NOMO-1 (cell line): Measurements from ENCODE around the gene MVD.
"Not testable (repeated sequence)": the region's sequence is repeated elsewhere in the genome, so short reads cannot be mapped to it uniquely, and the experiment has no call there.

Experiments
- DNase-seq, 2 experiments: peaks; one replicate each; lab custom pipeline; 2025; ENCODE audit not compliant: unreplicated experiment in 2 of 2; lab: John Stamatoyannopoulos, UW

Gene MVD

DNA sequence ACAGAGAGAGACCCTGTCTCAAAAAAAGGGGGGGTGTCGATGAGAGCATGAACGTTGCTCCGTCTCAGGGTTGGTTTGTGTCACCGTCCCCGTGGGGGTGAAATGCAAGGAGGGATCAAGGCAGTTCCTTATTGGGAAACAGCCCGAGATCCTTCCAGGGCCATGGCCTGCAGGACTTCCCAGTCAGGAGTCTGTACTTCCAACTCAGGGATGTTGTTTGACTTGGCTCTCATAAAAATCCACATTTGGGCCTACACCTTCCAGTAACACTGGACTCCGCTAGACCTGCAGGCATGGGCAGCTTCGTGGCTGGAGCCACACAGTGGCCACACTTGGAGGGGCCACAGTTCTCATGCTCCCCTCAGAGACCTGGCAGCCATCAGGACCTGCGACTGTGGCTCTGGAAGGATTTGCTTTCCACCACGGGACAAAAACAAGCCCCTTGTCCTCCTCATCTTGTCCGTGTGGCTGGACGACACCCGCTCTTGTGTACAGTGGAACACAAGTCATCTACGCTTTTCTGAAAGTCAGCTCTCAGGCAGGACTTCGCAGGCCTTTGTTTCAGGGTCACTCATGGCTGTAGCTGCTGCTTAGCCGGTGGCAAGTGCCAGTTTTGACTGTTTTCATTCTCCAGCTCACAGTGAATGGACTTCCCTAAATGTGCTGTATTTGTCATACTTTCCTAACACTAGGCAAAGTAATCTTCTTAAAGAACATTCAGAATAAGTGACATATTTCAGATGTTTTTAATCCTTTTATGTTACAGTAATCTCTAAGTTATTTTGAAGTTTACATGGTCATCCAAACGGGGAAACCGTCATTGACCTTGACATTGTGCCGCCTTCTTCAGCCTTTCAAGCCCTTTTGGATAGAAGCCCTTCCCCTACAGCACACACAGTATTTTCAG, 48.7 kb downstream of the MVD start:
- no peak for DNase-seq

DNA sequence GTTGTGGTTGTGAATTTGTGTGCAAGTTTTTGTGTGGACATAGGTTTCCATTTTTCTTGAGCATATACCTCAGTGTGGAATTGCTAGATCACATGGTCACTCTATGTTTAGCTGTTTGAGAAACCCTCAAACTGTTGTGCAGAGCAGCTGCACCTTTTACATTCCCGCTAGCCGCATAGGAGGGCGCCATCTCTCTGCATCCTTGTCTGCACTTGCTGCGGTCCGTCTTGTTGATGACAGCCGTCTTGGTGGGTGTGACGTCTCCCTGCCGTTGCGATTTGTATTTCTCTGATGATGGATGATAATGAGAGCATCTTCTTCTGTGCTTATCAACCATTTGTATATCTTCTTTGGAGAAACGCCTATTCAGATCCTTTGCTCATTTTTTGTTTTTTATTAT, 49.6 kb downstream of the MVD start:
- no peak for DNase-seq

DNA sequence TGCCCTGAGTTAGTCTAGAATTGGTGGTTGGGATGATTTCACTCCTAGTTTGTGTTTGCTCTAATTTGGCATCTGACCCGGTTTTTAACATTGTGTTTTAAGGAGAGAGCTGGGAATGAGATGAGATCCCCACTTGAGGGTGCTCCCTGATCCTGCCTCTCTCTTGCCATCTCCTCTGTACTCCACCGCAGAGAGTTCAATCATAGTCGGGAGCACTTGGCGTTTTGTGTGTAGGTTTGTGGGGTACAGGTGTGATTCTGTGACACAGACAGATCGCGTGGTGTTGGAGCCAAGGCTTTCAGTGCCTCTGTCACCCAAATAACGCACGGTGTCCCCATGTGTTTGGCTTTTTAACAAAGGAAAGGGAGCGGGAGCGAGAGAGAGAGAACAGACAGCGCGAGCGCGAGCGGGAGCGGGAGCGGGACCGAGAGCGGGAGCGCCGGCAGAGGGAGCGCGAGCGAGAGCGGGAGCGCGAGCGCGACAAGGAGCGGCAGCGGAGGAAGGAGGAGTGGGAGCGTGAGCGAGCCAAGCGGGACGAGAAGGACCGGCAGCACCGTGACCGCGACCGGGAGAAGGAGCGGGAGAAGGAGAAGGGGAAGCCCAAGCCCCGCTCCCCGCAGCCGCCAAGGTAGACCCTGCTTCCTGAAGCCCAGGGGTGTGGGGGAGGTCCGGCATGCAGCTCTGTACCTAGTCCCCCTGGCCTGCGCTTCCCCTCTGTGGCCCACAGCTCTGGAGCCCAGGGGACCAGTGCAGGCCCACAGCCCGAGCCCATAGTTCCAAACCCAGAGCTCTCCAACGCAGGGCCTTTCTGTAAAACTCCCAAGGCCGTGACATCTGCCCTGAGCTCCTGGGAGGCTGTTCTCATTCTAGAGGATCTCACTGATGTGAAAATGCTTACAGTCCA, 51.7 kb downstream of the MVD start:
- no peak for DNase-seq

DNA sequence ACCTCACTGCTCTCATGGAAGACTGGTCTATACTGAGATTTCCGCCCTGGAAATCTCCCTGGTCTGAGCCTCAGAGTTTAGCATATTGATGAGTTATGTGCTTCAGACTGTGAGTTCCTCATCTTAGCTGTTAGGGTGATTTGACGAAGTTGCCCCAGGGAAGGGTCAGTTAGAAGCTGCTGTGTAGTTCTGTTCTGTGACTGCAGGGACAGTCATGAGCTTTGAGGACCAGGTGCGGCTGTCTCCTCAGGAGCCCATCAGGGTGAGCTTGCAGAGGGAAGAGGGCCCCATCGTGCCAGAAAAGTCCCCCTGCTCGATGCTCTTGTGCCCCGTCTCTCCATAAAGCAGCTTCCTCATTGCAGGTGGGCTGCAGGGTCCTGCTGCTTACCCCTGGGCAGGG, 52.8 kb downstream of the MVD start:
- no peak for DNase-seq

DNA sequence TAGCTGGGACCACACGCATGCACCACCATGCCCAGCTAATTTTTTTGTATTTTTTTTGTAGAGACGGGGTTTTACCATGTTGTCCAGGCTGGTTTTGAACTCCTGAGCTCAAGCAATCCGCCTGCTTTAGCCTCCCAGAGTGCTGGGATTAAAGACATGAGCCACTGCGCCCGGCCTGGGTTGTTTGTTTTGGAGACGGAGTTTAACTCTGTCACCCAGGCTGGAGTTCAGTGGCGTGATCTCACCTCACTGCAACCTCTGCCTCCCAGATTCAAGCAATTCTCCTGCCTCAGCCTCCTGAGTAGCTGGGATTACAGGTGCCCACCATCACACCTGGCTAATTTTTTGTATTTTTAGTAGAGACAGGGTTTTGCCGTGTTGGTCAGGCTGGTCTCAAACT, 53.5 kb downstream of the MVD start:
- DNase-seq: not testable (repeated sequence)

DNA sequence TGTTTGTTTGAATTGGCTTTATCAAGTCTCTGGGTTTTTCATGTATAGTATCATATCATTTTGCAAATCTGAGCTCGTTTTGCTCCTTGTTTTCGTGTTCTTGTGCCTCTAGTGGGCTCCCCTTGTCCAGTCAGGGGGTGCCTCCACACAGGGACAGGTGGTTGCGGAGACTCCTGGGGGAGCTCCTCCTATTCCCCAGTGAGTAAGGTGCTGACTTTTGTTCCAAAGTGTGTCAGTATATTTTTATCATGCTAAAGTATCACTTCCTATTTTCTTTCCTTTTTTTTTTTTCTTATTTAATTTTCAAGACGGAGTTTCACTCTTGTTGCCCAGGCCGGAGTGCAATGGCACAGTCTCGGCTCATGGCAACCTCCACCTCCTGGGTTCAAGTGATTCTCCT, 54.8 kb downstream of the MVD start:
- DNase-seq: peak in 1 of 2 experiments; percentile 23

DNA sequence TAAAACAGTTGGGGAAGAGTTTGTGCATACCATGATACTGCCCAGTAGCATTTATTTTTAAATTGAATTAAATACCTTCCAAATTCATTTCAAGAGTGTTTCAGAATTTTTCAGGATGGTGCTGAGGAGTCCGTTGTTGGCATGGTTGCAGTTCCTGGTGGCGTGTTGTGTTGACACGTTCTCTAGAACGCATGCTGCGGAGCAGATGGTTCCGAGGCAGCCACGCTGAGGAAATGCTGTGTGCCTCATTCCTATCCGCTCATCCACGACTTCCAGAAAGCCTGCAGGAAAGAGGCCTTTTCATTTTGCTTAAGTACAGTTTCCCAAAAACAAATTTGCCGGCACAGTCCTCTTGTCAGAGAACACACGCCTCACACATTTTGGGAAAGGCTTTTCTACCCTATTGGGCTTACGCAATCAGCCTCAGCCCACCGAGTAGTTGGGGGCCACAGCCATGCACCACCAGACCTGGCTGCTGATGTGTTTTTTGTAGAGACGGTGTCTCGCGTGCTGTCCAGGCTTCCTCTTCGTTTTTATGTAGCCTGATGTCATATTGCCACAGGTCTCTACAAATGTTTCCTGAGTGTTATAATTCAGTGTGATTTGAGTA, 56.6 kb downstream of the MVD start:
- no peak for DNase-seq

DNA sequence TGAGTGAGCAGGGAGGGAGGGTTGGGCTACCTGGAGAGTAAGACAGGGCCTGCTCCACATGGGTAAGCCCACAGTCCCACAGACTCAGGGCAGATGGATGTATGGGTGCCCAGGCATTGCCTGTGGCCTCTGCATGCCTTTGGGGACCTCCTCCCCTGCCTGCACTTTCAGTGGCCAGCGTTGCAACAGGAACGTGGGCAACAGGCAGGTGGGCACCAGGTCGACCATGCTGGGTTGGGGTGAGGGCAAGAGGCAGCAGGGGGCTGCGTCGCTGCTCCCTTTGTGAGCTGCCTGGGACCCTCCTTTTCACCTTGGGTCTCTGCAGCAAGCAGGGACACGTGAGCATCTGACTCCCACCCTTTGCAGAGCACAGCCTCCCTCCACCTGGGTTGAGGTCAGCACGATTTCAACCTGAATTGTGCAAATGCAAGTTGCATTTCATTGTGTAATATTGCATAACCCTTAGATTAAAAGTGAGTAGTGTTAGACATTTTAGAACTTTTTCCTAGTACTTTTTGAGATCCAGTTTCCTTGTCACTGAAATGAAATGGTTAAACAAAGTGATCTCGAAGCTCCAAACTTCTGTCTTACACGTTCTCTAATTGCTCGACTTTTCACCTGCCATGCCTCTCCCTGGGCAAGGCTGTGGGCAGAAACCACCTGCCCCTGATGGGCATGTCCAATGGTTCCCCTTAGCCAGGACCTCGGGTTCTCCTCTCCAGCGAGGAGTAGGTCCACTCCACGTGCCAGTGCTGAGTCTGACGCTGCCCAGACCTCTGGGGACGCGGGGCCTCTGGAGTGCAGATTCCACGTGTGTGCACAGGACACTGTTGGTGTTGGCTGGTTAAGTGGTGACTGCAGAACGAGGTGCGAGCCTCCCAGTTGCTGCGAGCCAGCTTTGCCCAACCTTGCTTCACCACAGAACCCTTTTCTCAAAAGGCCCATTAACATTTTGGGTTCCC, 57.4 kb downstream of the MVD start:
- DNase-seq: no peak

DNA sequence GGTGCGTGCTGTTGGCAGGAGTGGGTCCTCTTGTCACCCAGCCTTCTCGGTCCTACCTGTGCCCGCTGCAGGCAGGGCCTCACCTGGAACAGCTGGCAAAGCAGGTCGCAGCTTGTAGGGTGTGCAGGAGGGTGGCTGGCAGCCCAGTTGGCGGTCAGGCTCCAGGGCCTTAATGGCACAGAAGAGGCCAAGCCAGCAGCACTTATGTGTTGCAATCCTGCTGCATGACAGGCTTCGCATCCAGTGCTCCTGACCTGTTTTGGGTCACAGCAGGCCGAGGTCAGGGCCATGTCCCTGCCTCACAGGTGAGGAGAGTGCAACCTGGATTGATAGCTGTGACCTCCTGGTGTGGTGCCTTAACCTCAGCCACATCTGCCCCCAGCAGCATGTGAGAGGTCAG, 60.8 kb downstream of the MVD start:
- DNase-seq: no peak
